Measurements from ENCODE around the gene TAS2R41.
A peak's percentile ranks its signal among the peaks of the same experiment; 100 is the strongest.

The TAS2R41 gene

GRCh38 chr7:143494622-143495021 lies 16.9 kb downstream of the TAS2R41 start:
- no peak for DNase-seq
- Mint-ChIP-seq H3K9me3 (no peaks in the 10 kb centered on the region), H3K4me3 (no peak overlapping the region), H3K27ac (no peak overlapping the region), H3K27me3 (no peaks in the 10 kb centered on the region), H3K4me1 (ENCODE audit: low read depth) (peaks cover 18% of the 10 kb centered on the region), H3K36me3 (ENCODE audit: low read depth) (peaks cover 2% of the 10 kb centered on the region)

GRCh38 chr7:143495851-143496250 lies 18.2 kb downstream of the TAS2R41 start:
- no peaks in the 10 kb centered on the region for H3K9me3 Mint-ChIP-seq
- peaks cover 2% of the 10 kb centered on the region for H3K36me3 Mint-ChIP-seq (ENCODE audit: low read depth)

GRCh38 chr7:143496263-143496662 lies 18.6 kb downstream of the TAS2R41 start:
- peaks cover 2% of the 10 kb centered on the region for H3K36me3 Mint-ChIP-seq (ENCODE audit: low read depth)
- DNase-seq = no peak
- no peak overlapping the region for H3K4me3 Mint-ChIP-seq
- no peaks in the 10 kb centered on the region for H3K9me3 Mint-ChIP-seq
- H3K4me1 Mint-ChIP-seq (ENCODE audit: low read depth) = peaks cover 18% of the 10 kb centered on the region
- H3K27ac Mint-ChIP-seq = no peak overlapping the region
- no peaks in the 10 kb centered on the region for H3K27me3 Mint-ChIP-seq

More at GRCh38 chr7:143495851-143496250, 18.2 kb downstream of the TAS2R41 start:
- Mint-ChIP-seq H3K27me3 (no peaks in the 10 kb centered on the region), H3K4me1 (ENCODE audit: low read depth) (peaks cover 18% of the 10 kb centered on the region), H3K4me3 (no peak overlapping the region), H3K27ac (no peak overlapping the region)
- no peak for DNase-seq

DNA sequence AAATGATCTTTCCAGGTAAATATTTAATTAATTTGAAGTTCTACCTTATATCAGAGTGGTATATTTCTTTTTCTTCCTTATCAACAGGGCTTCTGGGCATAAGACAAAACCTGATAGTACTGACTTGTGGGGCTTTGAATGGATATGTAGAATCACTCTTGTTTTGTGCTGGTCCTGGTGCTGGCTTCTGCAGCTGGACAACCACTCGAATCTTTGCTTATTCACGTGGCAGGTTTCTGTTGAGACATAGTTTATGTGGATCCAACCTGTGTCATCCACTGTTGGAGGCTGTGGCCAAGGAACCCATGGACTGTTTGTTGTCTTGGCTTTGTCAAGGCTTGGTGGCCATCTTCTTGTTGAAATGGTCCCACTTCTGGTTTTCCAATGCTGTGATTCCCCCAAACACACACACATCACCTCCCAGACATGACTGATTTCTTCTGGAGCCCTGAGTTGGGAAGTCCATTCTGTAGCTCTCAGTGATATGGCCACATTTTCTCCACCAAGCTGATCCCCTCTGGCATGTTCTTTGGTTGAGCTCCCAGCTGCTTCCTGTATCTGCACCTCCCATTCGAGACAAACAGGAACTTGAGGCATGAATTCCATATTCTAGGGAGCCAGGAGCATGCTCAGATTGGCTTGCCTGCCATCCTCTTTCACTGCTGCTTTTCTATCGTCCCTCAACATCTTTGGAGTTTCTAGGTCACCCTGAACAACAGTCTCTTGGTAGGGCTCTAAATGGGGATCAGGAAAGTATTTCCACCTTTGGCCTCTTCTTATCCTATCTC lies 19.5 kb downstream of the TAS2R41 start:
- no peaks in the 10 kb centered on the region for H3K9me3 Mint-ChIP-seq
- no peak overlapping the region for H3K27ac Mint-ChIP-seq
- H3K27me3 Mint-ChIP-seq = no peaks in the 10 kb centered on the region
- no peak overlapping the region for H3K4me3 Mint-ChIP-seq
- no peak for DNase-seq
- H3K36me3 Mint-ChIP-seq (ENCODE audit: low read depth) = peaks cover 2% of the 10 kb centered on the region
- H3K4me1 Mint-ChIP-seq (ENCODE audit: low read depth) = peaks cover 13% of the 10 kb centered on the region

GRCh38 chr7:143499246-143499645 lies 21.6 kb downstream of the TAS2R41 start:
- Mint-ChIP-seq H3K9me3 (no peaks in the 10 kb centered on the region), H3K27me3 (no peaks in the 10 kb centered on the region), H3K36me3 (ENCODE audit: low read depth) (peaks cover 2% of the 10 kb centered on the region), H3K4me3 (no peak overlapping the region), H3K4me1 (ENCODE audit: low read depth) (no peaks in the 10 kb centered on the region), H3K27ac (no peak overlapping the region)
- DNase-seq = no peak

- Mint-ChIP-seq H3K27me3 (no peaks in the 10 kb centered on the region), H3K4me1 (ENCODE audit: low read depth) (no peaks in the 10 kb centered on the region)
Observed at GRCh38 chr7:143499743-143500348, 22.2 kb downstream of the TAS2R41 start.

GRCh38 chr7:143503261-143503660 lies 25.6 kb downstream of the TAS2R41 start:
- H3K4me3 Mint-ChIP-seq = no peak overlapping the region
- H3K27ac Mint-ChIP-seq = no peak overlapping the region
- H3K27me3 Mint-ChIP-seq = no peaks in the 10 kb centered on the region
- H3K36me3 Mint-ChIP-seq (ENCODE audit: low read depth) = peaks cover 8% of the 10 kb centered on the region
- DNase-seq = no peak
- H3K9me3 Mint-ChIP-seq = no peaks in the 10 kb centered on the region
- H3K4me1 Mint-ChIP-seq (ENCODE audit: low read depth) = peaks cover 21% of the 10 kb centered on the region

More at GRCh38 chr7:143499743-143500348, 22.2 kb downstream of the TAS2R41 start:
- H3K36me3 Mint-ChIP-seq (ENCODE audit: low read depth) = peaks cover 2% of the 10 kb centered on the region
- no peaks in the 10 kb centered on the region for H3K9me3 Mint-ChIP-seq
- H3K27ac Mint-ChIP-seq = no peak overlapping the region
- H3K4me3 Mint-ChIP-seq = no peak overlapping the region
- DNase-seq = no peak

GRCh38 chr7:143504215-143504936 lies 26.7 kb downstream of the TAS2R41 start:
- H3K4me3 Mint-ChIP-seq = no peak overlapping the region
- no peak for DNase-seq
- peaks cover 8% of the 10 kb centered on the region for H3K36me3 Mint-ChIP-seq (ENCODE audit: low read depth)
- no peaks in the 10 kb centered on the region for H3K27me3 Mint-ChIP-seq
- no peak overlapping the region for H3K27ac Mint-ChIP-seq
- H3K4me1 Mint-ChIP-seq (ENCODE audit: low read depth) = peaks cover 21% of the 10 kb centered on the region
- no peaks in the 10 kb centered on the region for H3K9me3 Mint-ChIP-seq

DNA sequence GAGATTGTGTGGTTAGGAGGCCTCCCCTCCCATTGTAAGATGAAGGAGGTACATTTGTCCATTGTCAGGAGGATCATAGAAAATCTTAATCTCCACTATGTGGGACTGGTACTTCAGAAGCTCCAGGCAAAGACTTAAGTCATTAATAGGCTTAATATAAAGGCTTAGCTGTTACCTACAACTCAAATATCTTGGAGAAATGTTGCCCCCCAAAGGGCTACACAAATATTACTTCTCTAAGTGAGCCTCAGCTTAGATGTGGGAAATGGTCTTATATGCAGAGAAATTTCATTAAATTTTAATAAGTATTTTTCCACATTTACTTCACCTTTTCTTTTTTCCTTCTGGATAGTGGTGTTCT lies 27.2 kb downstream of the TAS2R41 start:
- no peak overlapping the region for H3K4me3 Mint-ChIP-seq

GRCh38 chr7:143505838-143506237 lies 28.2 kb downstream of the TAS2R41 start:
- Mint-ChIP-seq H3K4me1 (ENCODE audit: low read depth) (peaks cover 21% of the 10 kb centered on the region), H3K27me3 (no peaks in the 10 kb centered on the region), H3K4me3 (no peak overlapping the region), H3K36me3 (ENCODE audit: low read depth) (peaks cover 6% of the 10 kb centered on the region), H3K9me3 (no peaks in the 10 kb centered on the region), H3K27ac (peak overlapping the region; percentile 30)
- DNase-seq = no peak

More for the DNA sequence above, 27.2 kb downstream of the TAS2R41 start:
- peaks cover 21% of the 10 kb centered on the region for H3K4me1 Mint-ChIP-seq (ENCODE audit: low read depth)
- no peak for DNase-seq
- peaks cover 6% of the 10 kb centered on the region for H3K36me3 Mint-ChIP-seq (ENCODE audit: low read depth)
- H3K27me3 Mint-ChIP-seq = no peaks in the 10 kb centered on the region
- H3K9me3 Mint-ChIP-seq = no peaks in the 10 kb centered on the region
- no peak overlapping the region for H3K27ac Mint-ChIP-seq

- Mint-ChIP-seq H3K36me3 (ENCODE audit: low read depth) (peaks cover 6% of the 10 kb centered on the region), H3K9me3 (no peaks in the 10 kb centered on the region), H3K4me3 (no peak overlapping the region), H3K4me1 (ENCODE audit: low read depth) (peaks cover 21% of the 10 kb centered on the region), H3K27me3 (no peaks in the 10 kb centered on the region), H3K27ac (no peak overlapping the region)
- no peak for DNase-seq
Observed at GRCh38 chr7:143507094-143507518, 29.4 kb downstream of the TAS2R41 start.

DNA sequence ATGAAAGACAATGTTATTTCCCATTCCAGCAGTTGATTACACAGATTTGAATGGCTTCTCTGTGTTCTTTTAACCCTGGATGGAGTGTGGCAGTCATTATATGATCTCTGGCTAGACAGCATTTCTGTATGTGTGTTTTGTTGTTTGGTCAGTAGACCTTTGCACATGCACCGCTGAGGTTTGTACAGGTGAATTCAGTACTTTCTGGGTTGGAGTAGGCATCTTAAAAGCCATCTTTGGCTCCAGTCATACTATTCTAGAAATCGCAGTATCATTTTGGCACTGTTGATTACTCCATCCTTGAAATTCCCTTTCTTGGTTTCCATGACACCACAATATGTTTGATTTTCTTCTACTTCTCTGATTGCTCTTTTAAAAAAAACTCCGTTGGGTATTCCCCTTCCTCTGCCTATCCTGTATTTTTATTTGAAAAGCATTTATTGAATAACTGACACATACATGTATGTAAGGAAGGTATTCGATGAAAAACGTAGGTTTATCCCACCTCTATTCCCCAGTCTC lies 29.9 kb downstream of the TAS2R41 start:
- DNase-seq = no peak
- no peaks in the 10 kb centered on the region for H3K27me3 Mint-ChIP-seq
- H3K4me3 Mint-ChIP-seq = no peak overlapping the region
- H3K36me3 Mint-ChIP-seq (ENCODE audit: low read depth) = peaks cover 6% of the 10 kb centered on the region
- H3K27ac Mint-ChIP-seq = no peak overlapping the region
- H3K4me1 Mint-ChIP-seq (ENCODE audit: low read depth) = peaks cover 21% of the 10 kb centered on the region
- no peaks in the 10 kb centered on the region for H3K9me3 Mint-ChIP-seq

DNA sequence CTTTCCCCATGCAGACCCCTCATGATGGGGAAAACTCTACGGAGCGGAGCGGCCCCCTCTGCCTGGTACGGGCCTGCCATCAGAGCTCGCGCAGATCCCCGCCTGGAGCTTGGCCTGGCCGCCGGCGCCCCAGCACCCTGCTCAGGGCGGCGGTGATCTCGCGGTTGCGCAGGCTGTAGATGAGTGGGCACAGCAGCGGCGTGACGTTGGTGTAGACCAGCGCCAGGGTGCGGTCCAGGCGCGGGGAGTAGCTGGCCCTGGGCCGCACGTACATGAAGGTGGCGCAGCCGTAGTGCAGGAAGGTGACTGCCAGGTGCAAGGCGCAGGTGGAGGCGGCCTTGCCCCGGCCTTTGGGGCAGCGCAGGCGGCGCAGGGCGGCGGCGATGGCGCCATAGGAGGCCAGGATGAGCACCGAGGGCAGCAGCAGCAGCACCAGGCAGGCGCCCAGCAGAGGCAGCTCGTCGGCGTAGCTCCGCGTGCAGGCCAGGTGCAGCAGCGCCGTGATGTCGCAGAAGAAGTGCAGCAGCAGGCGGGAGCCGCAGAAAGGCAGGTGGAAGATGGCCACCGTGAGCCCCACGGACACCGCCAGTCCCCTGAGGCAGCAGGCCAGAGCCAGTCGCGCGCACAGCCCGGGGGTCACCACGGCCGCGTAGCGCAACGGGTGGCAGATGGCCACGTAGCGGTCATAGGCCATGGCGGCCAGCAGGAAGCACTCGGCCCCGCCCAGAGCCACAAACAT lies 33.4 kb downstream of the TAS2R41 start:
- no peak for DNase-seq
- peaks cover 3% of the 10 kb centered on the region for H3K36me3 Mint-ChIP-seq (ENCODE audit: low read depth)
- no peak overlapping the region for H3K27ac Mint-ChIP-seq
- no peak overlapping the region for H3K4me3 Mint-ChIP-seq
- H3K4me1 Mint-ChIP-seq (ENCODE audit: low read depth) = peaks cover 16% of the 10 kb centered on the region
- no peaks in the 10 kb centered on the region for H3K27me3 Mint-ChIP-seq
- no peaks in the 10 kb centered on the region for H3K9me3 Mint-ChIP-seq

DNA sequence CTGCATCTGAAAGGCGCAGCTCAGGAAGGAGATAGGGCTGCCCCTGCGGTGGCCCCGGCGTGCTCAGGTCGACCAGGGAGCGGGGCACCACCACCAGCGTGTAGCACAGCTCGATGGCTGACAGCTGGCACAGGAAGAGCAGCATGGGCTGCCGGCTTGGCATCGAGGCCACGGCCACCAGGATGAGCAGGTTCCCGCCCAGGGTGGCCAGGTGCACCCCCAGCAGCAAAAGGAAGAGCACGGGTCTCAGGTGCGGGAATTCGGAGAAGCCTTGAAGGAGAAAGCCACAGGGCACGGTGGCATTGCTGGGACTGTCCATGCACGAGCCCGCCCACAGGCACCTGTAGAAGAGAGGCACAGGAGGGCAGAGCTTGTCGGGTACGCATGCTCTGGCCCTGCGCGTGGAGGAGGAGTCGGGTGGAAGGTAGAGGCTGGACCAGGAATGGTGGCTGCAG lies 33.9 kb downstream of the TAS2R41 start:
- no peak for DNase-seq
- Mint-ChIP-seq H3K27me3 (no peaks in the 10 kb centered on the region), H3K27ac (no peak overlapping the region), H3K36me3 (ENCODE audit: low read depth) (no peaks in the 10 kb centered on the region), H3K4me3 (no peak overlapping the region), H3K4me1 (ENCODE audit: low read depth) (peaks cover 11% of the 10 kb centered on the region), H3K9me3 (no peaks in the 10 kb centered on the region)
